Ishikawa (cell line): ENCODE data around the gene LIX1L.

Source experiments
- RAD21 ChIP-seq: IDR thresholded peaks from 2 replicates; pipeline ENCODE4 v1.6.1; 2012; ENCODE audit warnings: low read depth
- TEAD4 ChIP-seq: IDR thresholded peaks from 2 replicates; pipeline ENCODE4 v1.6.1; 2012
- TF ChIP-seq, protein P1 (sequence below): IDR thresholded peaks from 2 replicates; pipeline ENCODE4 v1.6.1; 2012

GRCh38 chr1:145972580-145972979 is 14.8 kb upstream of the LIX1L start:
- TF ChIP-seq RAD21 (no peak), TEAD4 (no peak)
- TF ChIP-seq, protein P1, sequence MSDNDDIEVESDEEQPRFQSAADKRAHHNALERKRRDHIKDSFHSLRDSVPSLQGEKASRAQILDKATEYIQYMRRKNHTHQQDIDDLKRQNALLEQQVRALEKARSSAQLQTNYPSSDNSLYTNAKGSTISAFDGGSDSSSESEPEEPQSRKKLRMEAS = no peak
